GM06990 (cell line): ENCODE measurements around the gene INSYN1.

Source experiments
- DNase-seq: peaks from one replicate; pipeline ENCODE4 v3.0.0-alpha.2; 2011; ENCODE audit not compliant: insufficient read length; ENCODE audit errors: extremely low read depth
- H3K27me3 ChIP-seq: replicated peaks from 2 replicates; pipeline ENCODE4 v1.6.0; 2011; ENCODE audit warnings: low read length; ENCODE audit not compliant: control insufficient read depth, insufficient read depth
- H3K36me3 ChIP-seq: 2 replicates; pipeline ENCODE4 v1.5.1; 2011; ENCODE audit warnings: low read length; ENCODE audit not compliant: control insufficient read depth, insufficient read depth
- H3K4me3 ChIP-seq: replicated peaks from 2 replicates; pipeline ENCODE4 v1.5.1; 2011; ENCODE audit warnings: low read depth, mild to moderate bottlenecking, control low read depth, low read length
- TF ChIP-seq, protein P1 (sequence below): IDR thresholded peaks from 2 replicates; pipeline ENCODE4 v1.5.1; 2011; ENCODE audit warnings: low read length, control low read depth, mild to moderate bottlenecking, inconsistent platforms; ENCODE audit not compliant: insufficient read depth, poor library complexity, severe bottlenecking

INSYN1 gene

DNA sequence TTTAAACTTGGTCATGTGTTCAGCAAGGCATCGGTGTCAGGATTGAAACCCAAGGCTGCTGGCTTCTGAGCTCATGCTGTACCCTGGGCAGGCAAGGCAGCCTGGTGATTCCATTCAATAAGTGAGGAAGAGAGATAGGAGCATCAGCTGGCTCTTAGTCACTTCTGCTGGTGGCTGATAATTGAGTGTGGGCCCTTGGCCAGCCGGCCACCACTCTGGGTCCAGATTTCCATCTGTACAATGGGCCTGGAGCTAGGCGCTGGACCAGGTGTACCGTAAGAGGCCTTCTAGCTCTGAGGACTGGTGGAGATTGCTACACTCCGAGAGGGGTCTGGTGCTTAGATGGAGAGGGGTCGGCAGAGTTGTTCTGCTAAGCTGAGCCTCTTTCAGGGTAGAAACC lies 64.7 kb downstream of the INSYN1 start:
- no peak for DNase-seq
- Histone ChIP-seq H3K4me3 (no peak overlapping the region), H3K27me3 (no peaks in the 10 kb centered on the region; the same call in none of the 2 replicates), H3K36me3 (no peaks in the 10 kb centered on the region)
- TF ChIP-seq, protein P1, sequence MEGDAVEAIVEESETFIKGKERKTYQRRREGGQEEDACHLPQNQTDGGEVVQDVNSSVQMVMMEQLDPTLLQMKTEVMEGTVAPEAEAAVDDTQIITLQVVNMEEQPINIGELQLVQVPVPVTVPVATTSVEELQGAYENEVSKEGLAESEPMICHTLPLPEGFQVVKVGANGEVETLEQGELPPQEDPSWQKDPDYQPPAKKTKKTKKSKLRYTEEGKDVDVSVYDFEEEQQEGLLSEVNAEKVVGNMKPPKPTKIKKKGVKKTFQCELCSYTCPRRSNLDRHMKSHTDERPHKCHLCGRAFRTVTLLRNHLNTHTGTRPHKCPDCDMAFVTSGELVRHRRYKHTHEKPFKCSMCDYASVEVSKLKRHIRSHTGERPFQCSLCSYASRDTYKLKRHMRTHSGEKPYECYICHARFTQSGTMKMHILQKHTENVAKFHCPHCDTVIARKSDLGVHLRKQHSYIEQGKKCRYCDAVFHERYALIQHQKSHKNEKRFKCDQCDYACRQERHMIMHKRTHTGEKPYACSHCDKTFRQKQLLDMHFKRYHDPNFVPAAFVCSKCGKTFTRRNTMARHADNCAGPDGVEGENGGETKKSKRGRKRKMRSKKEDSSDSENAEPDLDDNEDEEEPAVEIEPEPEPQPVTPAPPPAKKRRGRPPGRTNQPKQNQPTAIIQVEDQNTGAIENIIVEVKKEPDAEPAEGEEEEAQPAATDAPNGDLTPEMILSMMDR: no peak

DNA sequence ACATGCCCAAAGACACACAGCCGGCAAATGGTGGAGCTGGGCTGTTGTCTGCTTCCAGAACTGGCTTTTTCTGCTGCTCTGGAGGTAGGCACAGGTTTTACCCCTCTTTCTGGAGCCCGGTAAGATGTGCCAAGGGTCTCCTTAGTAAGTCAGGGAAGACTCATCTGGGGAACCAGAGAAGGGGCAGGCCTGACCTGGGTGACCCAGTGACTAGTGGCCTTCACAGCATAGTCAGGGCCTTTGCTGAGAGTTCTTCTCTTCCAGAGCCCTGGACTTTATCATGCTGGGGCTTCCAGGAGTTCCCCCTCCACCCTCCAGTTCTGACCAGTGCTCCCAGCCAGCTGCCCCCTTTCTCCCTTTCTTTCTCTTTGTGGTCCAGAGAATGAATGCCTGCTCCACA lies 65.8 kb downstream of the INSYN1 start:
- no peak overlapping the region for H3K4me3 ChIP-seq
- no peak for DNase-seq
- TF ChIP-seq, protein P1: no peak
- no peaks in the 10 kb centered on the region for H3K36me3 ChIP-seq
- H3K27me3 ChIP-seq: no peaks in the 10 kb centered on the region; the same call in none of the 2 replicates

DNA sequence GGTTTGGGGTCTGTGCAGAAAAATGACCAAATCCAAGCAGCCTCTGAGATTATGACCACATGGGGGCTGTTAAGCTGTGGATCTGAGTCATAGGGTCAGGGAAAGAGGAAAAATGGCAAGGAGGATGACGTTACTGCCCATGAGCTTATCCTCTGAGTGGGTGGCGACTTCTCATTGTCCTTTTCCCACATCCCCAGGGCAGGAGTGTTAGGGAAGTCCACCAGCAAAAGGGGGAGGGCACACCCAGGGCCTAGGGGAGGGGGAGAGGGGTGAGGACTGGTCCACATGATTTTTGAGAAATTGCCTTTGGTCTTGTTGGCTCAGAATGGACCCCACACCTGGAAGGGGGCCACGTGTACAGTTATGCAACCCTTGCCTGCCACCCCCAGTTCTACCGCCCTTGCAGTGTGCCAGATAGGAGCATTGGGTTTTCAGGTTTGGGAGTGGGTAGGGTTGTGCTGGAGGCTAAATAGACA lies 66.3 kb downstream of the INSYN1 start:
- Histone ChIP-seq H3K27me3 (no peaks in the 10 kb centered on the region; the same call in none of the 2 replicates), H3K36me3 (no peaks in the 10 kb centered on the region), H3K4me3 (no peak overlapping the region)
- TF ChIP-seq, protein P1: no peak
- no peak for DNase-seq

DNA sequence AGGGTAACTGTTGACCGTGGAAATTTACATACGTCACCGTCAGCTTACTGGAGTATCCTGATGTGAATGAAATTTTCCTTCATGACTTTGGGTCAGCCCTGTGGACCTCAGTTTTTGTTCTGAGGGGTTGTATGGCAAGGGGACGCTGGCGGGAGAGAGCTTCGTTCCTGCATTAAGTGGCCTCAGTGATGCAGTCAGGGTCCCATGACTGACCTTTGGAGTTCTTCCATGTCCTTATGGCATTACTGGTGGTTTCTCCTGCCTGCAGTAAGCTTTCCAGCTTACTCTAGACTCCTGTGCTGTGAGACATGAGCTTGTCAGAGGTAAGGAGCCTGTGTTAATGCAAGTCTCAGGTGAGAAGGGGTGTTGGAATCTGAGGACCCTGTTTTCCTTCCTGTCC lies 67.2 kb downstream of the INSYN1 start:
- TF ChIP-seq, protein P1: no peak
- no peaks in the 10 kb centered on the region; the same call in none of the 2 replicates for H3K27me3 ChIP-seq

More for the DNA sequence above, 67.2 kb downstream of the INSYN1 start:
- Histone ChIP-seq H3K4me3 (no peak overlapping the region), H3K36me3 (no peaks in the 10 kb centered on the region)
- DNase-seq: no peak
